Measurements from ENCODE around the gene GHRH. TPM values are rescaled to one million over a fixed set of nuclear protein-coding genes. Genes with fewer than 3 reads are reported as not detected.

The GHRH gene
- total and polyA plus RNA-seq, 4 donors = not detected

GRCh38 chr20:37263686-37264085 lies 2.1 kb upstream of the GHRH start:
- no peak for TF ChIP-seq YY1 (IDR thresholded peaks at IDR 0.05)
- TF ChIP-seq CTCF (IDR thresholded peaks at IDR 0.05; ENCODE audit: low read depth, low read length, missing input control) = no peak
- no peak for TF ChIP-seq FOXA2 (IDR thresholded peaks at IDR 0.05)
- TF ChIP-seq GABPA (IDR thresholded peaks at IDR 0.05 in 1 of 2, conservative IDR thresholded peaks at IDR 0.05 in 1 of 2) = no peak
- no peak for TF ChIP-seq FOXA1 (IDR thresholded peaks at IDR 0.05)
- no peak for TF ChIP-seq JUND (IDR thresholded peaks at IDR 0.05)
- TF ChIP-seq SP1 (IDR thresholded peaks at IDR 0.05) = no peak
- TF ChIP-seq EGR1 (IDR thresholded peaks at IDR 0.05; ENCODE audit: low read depth in 2 of 2) = no peak
- TF ChIP-seq NR2F2 (IDR thresholded peaks at IDR 0.05) = no peak
- TF ChIP-seq RAD21 (IDR thresholded peaks at IDR 0.05) = no peak
- no peak for TF ChIP-seq REST (IDR thresholded peaks at IDR 0.05)
- no peak for TF ChIP-seq ZBTB33 (IDR thresholded peaks at IDR 0.05)
- no peak for TF ChIP-seq RXRA (IDR thresholded peaks at IDR 0.05)
- no peak for TF ChIP-seq MAX (IDR thresholded peaks at IDR 0.05)
- no peak for TF ChIP-seq ATF3 (IDR thresholded peaks at IDR 0.05)
- no peak for TF ChIP-seq TAF1 (conservative IDR thresholded peaks at IDR 0.05)
- TF ChIP-seq HNF4G (IDR thresholded peaks at IDR 0.05) = no peak
- TF ChIP-seq HNF4A (conservative IDR thresholded peaks at IDR 0.05) = no peak
- H3K9me3 ChIP-seq (ENCODE audit: control insufficient read depth in 4 of 4, low read length in 3 of 4) = no peaks in the 10 kb centered on the region
- no peak overlapping the region for H3K9ac ChIP-seq (ENCODE audit: low read depth in 1 of 2, low read length in 2 of 2)
- H3K36me3 ChIP-seq (ENCODE audit: control insufficient read depth in 4 of 4, insufficient read depth in 3 of 4, low read depth in 1 of 4, low read length in 3 of 4) = no peaks in the 10 kb centered on the region
- H3K4me1 ChIP-seq (ENCODE audit: control insufficient read depth in 4 of 4, insufficient read depth in 4 of 4, low read length in 3 of 4) = no peaks in the 10 kb centered on the region
- peaks cover 0 to 9% (median 0%) of the 10 kb centered on the region in 4 donors for H3K27me3 ChIP-seq (ENCODE audit: control insufficient read depth in 4 of 4, insufficient read depth in 4 of 4, low read length in 3 of 4)
- WGBS = 93% methylated on average over 6 of the region's 6 CpGs
- H3K27ac ChIP-seq (ENCODE audit: low read depth in 1 of 2, low read length in 2 of 2) = no peak overlapping the region
- no peak overlapping the region for H3K4me3 ChIP-seq (ENCODE audit: low read depth in 1 of 3, low read length in 3 of 3)
- no peak for DNase-seq (ENCODE audit: low spot score)

Data from liver (tissue), 9 donors.